ENCODE results near the gene TARDBP.

DNA sequence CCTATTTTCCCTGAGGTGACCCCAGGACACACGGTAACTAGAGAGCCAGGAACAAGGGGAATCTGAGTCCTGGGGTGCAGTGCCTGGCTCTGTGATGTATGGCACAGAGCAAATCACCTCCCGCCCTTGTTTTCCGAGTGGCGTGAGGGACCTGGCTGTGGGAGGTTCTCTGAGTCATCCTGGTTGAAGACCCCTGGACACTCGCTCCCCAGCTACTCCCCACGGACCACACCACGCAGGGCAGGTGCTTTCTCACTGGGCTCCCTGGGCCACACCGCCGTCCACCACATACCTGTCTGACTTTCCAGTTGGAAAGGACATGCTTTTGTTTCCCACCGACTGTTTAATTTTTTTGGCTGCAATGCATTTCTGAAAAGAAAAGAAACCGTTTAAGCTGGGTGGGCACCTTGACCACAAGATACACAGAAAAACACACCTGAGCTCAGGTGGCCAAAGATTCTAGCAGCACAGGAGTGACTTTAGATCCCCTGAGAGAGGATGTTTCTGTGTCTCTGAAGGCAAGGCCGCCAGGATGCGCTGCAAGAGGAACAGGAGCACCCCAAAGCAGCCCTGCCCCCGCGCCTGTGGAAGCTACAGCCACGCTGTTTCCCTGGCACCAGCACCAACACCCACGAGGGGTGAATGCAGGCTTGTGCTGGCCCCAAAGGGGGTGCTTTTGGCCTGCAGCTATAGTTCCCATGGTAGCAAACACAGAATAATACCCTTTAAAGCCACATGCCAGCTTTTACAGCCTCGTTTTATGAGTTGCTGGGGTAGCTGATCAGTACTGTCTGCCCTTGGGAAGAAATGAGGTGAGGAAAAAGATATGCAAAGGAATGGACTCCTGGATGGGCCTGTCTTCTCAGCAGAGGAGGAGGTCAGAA lies 55.5 kb downstream of the TARDBP start:
- no peak for TF ChIP-seq ZFP3 (CRISPR knock-in tag; IDR thresholded peaks at IDR 0.05)
- TF ChIP-seq, protein P1, sequence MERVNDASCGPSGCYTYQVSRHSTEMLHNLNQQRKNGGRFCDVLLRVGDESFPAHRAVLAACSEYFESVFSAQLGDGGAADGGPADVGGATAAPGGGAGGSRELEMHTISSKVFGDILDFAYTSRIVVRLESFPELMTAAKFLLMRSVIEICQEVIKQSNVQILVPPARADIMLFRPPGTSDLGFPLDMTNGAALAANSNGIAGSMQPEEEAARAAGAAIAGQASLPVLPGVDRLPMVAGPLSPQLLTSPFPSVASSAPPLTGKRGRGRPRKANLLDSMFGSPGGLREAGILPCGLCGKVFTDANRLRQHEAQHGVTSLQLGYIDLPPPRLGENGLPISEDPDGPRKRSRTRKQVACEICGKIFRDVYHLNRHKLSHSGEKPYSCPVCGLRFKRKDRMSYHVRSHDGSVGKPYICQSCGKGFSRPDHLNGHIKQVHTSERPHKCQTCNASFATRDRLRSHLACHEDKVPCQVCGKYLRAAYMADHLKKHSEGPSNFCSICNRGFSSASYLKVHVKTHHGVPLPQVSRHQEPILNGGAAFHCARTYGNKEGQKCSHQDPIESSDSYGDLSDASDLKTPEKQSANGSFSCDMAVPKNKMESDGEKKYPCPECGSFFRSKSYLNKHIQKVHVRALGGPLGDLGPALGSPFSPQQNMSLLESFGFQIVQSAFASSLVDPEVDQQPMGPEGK (CRISPR knock-in tag; IDR thresholded peaks at IDR 0.05; ENCODE audit: borderline replicate concordance) = no peak
